HCT116 (cell line): Measurements from ENCODE around the gene MACROD1.

Experiments
- CBX3 ChIP-seq: IDR thresholded peaks from 2 replicates; pipeline ENCODE4 v1.6.1; 2012; ENCODE audit warnings: low read depth
- EGR1 ChIP-seq: IDR thresholded peaks from 2 replicates; pipeline ENCODE4 v1.6.1; 2012; ENCODE audit warnings: low read depth
- EZH2 ChIP-seq: fragments of 200-600 bp; sonication (generic); IDR thresholded peaks from 2 replicates; pipeline ENCODE4 v1.6.1; 2017; ENCODE audit warnings: antibody characterized with exemption, mixed run types
- EZH2phosphoT487 ChIP-seq: fragments of 200-600 bp; IDR thresholded peaks from 2 replicates; pipeline ENCODE4 v1.6.1; 2018; ENCODE audit warnings: antibody characterized with exemption, borderline replicate concordance
- POLR2A ChIP-seq: IDR thresholded peaks from 2 replicates; pipeline ENCODE4 v1.7.0; 2011; ENCODE audit warnings: borderline replicate concordance; ENCODE audit not compliant: insufficient read depth, insufficient read length; ENCODE audit errors: extremely low read depth
- POLR2AphosphoS5 ChIP-seq: IDR thresholded peaks from 2 replicates; pipeline ENCODE4 v1.6.1; 2011; ENCODE audit warnings: mild to moderate bottlenecking, low read depth, low read length, moderate library complexity
- SIN3A ChIP-seq: IDR thresholded peaks from 2 replicates; pipeline ENCODE4 v1.6.1; 2012; ENCODE audit warnings: low read depth
- TCF7L2 ChIP-seq: IDR thresholded peaks from 2 replicates; pipeline ENCODE4 v1.7.0; 2011; ENCODE audit warnings: borderline replicate concordance, inconsistent platforms; ENCODE audit not compliant: insufficient read depth, insufficient read length; ENCODE audit errors: extremely low read depth
- ZNF274 ChIP-seq: fragments of 200-500 bp; sonication (Bioruptor generic); IDR thresholded peaks from 2 replicates; pipeline ENCODE4 v1.6.1; 2014; ENCODE audit warnings: mild to moderate bottlenecking, low read depth, low read length, inconsistent platforms
- TF ChIP-seq, protein P1 (sequence below): IDR thresholded peaks from 2 replicates; pipeline ENCODE4 v1.6.1; 2012; ENCODE audit warnings: low read depth
- TF ChIP-seq, protein P2 (sequence below), 3 experiments: fragments of 200-600 bp in 1 of 3; sonication (generic) in 1 of 3; IDR thresholded peaks in 2 of 3; conservative IDR thresholded peaks in 1 of 3; 2 replicates each; pipeline ENCODE4 v1.5.1; 2012 to 2017; ENCODE audit warnings: low read depth in 2 of 3, low read length in 2 of 3, antibody characterized with exemption in 1 of 3, borderline replicate concordance in 1 of 3, control low read depth in 1 of 3, mild to moderate bottlenecking in 1 of 3, mixed read lengths in 1 of 3, mixed run types in 1 of 3, moderate library complexity in 1 of 3; ENCODE audit not compliant: insufficient read depth in 1 of 3
- TF ChIP-seq, protein P3 (sequence below): IDR thresholded peaks from 2 replicates; pipeline ENCODE4 v1.6.1; 2012

DNA sequence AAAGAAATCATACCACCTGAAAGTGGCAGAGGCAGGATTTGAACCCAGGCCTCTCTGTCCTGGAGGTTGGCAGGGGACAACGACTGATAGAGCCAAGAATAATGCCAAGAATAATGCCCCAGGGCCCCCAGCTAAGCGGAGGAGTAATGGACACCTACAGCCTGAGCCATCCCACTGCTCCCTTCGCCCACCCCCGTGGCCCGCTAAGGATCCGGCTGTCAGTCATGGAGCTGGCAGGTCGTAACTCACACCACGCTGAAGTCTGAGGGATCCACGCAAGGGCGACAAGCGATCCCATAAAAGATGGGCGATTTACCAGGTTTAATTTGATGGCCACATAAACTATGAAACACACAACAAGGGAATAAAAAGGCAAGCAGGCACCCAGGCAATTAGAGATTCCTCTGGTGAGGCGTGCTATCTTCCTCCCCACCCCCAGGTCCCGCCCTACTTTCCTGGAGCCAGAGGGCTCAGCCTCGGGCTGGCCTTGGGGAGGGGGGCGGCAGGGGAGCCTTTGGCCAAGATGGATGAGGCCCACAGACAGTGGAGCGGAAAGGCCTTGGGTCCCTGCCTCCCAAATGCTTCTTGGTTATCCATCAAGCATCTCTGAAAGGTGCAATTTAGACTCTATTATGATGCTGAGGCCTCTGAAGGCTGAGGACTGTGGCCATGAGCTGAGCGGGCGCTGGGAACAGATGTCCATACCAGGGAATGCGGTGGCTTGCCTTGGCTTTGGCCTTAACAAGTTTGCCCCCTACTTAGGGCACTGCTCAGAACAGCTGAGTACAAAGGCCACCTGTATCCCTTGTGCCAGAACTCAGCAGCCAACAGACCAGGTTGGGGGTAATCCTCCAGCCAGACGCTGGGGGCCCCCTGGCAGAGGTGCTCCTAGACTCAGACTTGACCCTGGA lies 55.2 kb downstream of the MACROD1 start:
- TF ChIP-seq POLR2AphosphoS5 (no peak), EZH2phosphoT487 (no peak), POLR2A (no peak), EGR1 (no peak), TCF7L2 (no peak), EZH2 (no peak), CBX3 (no peak), SIN3A (no peak), ZNF274 (no peak)
- TF ChIP-seq, protein P1, sequence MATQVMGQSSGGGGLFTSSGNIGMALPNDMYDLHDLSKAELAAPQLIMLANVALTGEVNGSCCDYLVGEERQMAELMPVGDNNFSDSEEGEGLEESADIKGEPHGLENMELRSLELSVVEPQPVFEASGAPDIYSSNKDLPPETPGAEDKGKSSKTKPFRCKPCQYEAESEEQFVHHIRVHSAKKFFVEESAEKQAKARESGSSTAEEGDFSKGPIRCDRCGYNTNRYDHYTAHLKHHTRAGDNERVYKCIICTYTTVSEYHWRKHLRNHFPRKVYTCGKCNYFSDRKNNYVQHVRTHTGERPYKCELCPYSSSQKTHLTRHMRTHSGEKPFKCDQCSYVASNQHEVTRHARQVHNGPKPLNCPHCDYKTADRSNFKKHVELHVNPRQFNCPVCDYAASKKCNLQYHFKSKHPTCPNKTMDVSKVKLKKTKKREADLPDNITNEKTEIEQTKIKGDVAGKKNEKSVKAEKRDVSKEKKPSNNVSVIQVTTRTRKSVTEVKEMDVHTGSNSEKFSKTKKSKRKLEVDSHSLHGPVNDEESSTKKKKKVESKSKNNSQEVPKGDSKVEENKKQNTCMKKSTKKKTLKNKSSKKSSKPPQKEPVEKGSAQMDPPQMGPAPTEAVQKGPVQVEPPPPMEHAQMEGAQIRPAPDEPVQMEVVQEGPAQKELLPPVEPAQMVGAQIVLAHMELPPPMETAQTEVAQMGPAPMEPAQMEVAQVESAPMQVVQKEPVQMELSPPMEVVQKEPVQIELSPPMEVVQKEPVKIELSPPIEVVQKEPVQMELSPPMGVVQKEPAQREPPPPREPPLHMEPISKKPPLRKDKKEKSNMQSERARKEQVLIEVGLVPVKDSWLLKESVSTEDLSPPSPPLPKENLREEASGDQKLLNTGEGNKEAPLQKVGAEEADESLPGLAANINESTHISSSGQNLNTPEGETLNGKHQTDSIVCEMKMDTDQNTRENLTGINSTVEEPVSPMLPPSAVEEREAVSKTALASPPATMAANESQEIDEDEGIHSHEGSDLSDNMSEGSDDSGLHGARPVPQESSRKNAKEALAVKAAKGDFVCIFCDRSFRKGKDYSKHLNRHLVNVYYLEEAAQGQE = no peak
- TF ChIP-seq, protein P2, sequence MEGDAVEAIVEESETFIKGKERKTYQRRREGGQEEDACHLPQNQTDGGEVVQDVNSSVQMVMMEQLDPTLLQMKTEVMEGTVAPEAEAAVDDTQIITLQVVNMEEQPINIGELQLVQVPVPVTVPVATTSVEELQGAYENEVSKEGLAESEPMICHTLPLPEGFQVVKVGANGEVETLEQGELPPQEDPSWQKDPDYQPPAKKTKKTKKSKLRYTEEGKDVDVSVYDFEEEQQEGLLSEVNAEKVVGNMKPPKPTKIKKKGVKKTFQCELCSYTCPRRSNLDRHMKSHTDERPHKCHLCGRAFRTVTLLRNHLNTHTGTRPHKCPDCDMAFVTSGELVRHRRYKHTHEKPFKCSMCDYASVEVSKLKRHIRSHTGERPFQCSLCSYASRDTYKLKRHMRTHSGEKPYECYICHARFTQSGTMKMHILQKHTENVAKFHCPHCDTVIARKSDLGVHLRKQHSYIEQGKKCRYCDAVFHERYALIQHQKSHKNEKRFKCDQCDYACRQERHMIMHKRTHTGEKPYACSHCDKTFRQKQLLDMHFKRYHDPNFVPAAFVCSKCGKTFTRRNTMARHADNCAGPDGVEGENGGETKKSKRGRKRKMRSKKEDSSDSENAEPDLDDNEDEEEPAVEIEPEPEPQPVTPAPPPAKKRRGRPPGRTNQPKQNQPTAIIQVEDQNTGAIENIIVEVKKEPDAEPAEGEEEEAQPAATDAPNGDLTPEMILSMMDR (IDR thresholded peaks at IDR 0.05 in 2 of 3, conservative IDR thresholded peaks at IDR 0.05 in 1 of 3; ENCODE audit: borderline replicate concordance in 1 of 3, insufficient read depth in 1 of 3, low read depth in 2 of 3, low read length in 2 of 3) = no peak
- TF ChIP-seq, protein P3, sequence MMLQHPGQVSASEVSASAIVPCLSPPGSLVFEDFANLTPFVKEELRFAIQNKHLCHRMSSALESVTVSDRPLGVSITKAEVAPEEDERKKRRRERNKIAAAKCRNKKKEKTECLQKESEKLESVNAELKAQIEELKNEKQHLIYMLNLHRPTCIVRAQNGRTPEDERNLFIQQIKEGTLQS = no peak
